HG03108 (cell line): ENCODE measurements around the gene AASDH.

Source experiments
- ATAC-seq: cut with Tn5 transposase; IDR thresholded peaks from one replicate; pipeline ENCODE4 v1.9.1; 2021; ENCODE audit warnings: moderate library complexity; ENCODE audit not compliant: unreplicated experiment

The AASDH gene

DNA sequence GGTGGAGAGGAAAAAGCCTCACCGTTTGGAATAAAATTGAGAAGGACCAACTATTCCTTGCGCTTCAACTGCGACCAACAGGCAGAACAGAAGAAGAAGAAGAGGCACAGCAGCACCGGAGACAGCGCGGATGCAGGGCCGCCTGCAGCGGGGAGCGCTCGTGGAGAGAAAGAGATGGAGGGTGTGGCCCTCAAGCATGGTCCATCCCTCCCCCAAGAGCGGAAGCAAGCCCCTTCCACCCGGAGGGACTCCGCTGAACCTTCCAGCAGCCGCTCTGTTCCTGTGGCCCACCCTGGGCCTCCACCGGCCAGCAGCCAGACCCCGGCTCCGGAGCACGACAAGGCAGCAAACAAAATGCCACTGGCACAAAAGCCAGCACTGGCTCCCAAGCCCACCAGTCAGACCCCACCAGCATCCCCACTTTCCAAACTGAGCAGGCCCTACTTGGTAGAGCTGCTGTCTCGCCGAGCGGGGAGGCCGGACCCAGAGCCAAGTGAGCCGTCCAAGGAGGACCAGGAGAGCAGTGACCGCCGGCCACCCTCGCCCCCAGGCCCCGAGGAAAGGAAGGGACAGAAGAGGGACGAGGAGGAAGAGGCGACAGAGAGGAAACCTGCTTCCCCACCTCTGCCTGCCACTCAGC is 71.2 kb downstream of the AASDH start:
- no peak for ATAC-seq

- ATAC-seq = no peak
Measured at GRCh38 chr4:56315543-56315942, 71.7 kb downstream of the AASDH start.

- ATAC-seq = no peak
Measured at GRCh38 chr4:56315041-56315440, 72.2 kb downstream of the AASDH start.

- no peak for ATAC-seq
Measured at GRCh38 chr4:56314207-56314915, 72.9 kb downstream of the AASDH start.

- ATAC-seq = no peak
Measured at GRCh38 chr4:56313132-56313531, 74.2 kb downstream of the AASDH start.

- no peak for ATAC-seq
Measured at GRCh38 chr4:56311299-56311975, 75.9 kb downstream of the AASDH start.

DNA sequence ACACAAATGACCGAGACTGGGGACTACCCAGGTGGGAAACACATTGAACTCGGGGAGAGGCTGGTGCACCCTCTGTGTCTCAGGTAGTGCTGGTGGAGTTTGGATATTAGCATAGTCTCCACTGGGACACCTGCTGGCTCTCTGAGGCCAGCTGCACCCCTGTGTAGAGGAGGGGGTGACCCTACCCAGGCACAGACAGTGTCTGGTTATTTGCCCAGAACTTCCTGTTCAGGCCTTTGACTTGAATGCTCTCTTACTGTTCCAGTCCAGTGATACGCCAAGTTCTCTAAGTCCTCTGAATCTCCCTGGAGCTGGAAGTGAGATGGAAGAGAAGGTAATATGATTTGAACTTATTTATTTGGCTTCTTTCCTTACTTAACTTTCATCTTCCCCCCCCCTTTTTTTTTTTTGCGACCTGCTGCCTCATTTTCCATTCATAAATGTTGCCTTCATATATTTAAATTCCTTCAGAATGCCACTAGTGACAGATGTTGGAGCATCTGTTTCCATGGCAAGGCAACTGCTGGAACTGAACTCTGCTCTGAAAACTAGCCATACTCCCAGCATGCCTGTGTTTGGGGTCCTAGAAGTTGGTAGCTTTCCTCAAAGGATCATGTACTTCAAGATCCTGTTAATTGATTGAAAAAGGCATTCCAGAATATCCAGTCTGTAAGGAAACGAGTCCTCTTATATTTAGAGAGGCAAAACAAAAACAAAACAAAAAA is 76.7 kb downstream of the AASDH start:
- ATAC-seq = no peak

GRCh38 chr4:56308384-56308783 is 78.9 kb downstream of the AASDH start:
- no peak for ATAC-seq

GRCh38 chr4:56307423-56307822 is 79.9 kb downstream of the AASDH start:
- ATAC-seq = no peak

- ATAC-seq = no peak
Measured at GRCh38 chr4:56305390-56305789, 81.9 kb downstream of the AASDH start.

GRCh38 chr4:56303921-56304320 is 83.4 kb downstream of the AASDH start:
- ATAC-seq = no peak

- ATAC-seq = no peak
Measured at GRCh38 chr4:56302760-56303159, 84.5 kb downstream of the AASDH start.

DNA sequence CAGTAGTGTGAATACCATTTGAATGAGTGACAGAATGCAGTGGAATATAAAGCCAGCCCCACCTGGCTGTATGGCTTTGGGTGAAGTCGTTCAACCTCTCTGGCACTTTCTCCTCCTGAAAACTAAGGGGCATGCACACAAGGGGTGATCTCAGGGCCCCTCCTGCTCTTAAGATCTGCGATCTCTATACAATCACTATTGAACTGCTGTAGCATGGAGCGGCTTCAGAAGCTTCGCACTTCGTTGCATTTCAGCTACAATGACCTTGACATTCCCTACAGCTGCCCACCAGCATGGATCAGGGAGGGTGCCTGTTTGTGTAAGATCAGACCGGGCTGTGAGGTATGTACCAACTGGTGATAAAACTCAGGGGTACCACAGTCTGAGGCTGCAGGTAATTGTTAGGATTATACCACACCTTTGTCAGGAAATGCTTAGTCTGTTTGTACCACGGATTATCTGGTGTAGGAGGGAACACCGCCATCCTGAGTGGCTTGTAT is 85.2 kb downstream of the AASDH start:
- ATAC-seq = no peak

DNA sequence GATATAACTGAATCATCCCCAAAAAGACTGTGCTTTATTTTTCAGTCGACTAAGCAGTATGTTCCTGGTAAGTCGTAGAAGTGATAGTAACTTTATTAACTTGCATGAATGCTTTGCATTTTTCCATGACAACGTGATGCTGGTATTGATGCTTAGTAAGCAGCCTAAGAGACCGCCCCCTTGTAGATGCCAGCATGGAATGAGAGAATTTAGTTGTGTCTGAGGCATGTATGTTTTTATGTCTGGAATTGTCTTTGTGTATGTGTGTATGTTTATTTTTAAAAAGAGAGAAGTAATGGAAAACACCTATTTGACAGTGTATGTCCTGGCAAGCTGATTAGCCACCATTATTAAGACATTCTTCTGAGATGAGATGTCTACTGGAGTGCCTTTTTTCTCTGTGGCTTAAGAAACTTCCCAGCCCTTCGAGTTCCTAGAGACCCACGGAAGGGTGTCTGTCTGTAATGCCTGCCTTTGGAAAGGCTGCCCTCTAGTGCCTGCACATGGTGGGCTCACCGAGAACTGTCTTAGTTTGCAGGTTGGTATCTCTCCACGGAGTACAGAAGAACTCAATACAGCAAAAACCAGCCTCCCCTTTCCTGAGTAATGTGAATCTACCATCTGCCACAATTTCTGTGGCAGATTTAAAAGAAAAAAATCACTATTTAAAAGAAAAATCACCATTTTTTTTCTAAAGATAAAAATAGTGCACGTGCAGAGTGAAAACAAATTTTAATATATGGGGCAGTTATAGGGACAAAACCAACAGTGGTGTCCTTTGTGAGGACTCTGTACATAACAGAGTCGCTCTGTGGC is 85.9 kb downstream of the AASDH start:
- peak; percentile 98 for ATAC-seq

DNA sequence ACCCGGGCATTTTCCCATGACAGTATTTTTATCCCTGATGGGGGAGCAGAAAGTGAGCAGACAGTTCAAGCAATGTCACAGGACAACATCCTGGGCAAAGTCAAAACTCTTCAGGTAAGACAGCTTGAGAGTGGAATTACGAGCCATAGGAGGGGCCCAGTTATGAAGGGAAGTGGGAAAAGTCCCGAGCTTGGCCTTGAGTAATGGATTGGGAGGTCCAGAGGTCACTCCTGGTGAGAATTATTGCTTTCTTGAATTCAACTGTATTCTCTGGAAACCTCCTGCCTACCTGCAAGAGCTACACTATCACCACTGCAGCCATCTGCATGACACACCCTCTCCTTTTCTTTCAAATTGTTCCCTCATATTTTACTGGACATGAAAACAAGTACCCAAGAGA is 89.1 kb downstream of the AASDH start:
- no peak for ATAC-seq

DNA sequence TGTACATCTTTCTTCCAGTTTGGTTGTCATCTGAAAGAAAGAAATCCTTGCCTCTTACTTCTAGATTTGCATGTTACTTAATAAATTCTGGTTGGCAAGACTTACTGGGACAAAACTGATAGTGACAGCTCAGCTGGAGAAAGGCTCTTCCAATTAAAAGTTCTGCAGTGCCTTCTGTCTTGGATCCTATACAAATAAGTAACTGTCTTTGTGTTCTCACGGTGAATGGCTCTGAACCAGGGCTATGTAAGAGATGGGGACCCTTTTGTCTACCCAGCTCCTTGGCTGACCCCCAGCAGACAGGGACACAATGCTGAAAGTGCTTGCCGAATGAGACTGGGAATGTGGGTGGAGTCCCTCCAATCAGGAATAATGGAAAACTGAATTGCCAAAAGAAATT is 89.5 kb downstream of the AASDH start:
- no peak for ATAC-seq

DNA sequence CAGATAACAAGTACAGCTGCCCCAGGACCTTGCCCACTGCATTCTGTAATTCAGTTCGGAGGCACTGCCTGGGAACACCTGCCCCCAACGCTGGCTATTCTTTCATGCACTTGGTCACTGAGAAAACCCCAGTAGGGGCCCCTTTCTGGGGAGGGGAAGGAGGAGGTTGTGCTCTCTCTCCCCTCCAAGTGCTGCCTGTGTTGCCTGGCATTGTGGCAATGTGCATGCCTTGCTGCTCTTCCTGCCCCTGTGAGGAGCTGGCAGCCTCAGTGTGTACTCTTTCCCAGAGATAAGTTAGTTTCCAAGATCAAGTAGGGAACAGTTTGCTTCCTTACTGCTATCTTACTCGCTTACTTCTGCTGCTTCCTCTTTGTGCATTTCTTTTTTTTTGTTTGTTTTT is 90.8 kb downstream of the AASDH start:
- ATAC-seq = no peak

DNA sequence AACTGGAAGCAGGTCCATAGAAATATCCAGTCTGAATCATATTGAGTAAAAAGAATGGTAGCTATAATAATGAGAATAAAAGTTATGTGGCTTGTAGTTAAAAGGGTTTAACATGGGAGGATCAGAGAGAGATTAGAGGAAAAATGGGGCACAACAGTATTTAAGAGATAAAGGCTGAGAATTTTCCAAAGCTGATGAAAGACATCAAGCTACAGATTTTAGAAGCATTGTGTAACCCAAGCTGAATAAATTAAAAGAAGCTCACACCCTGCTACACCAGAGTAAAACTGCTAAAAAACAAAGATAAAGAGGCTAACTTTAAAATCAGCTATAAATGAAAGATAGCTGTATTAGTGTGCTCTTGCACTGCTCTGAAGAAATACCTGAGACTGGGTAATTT is 94.2 kb downstream of the AASDH start:
- ATAC-seq = no peak

DNA sequence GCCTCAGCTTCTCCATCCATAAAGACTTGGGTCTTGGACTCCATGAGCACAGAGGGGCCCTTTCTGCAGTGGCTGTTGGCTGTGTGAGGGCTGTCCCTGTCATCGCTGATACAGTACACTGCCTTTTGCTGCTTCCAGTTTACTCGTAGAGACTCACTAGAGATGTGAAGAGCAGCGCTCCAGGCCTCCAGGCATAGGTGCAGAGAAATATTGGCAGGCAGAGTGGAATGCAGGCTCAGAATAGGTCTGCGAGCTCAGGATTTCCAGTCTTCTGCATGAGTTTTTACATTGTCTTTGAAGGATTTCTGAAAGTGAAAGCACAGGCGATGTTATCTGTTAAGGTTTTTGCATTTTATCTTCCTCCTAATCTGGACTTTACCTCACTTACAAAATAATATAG is 97.4 kb downstream of the AASDH start:
- ATAC-seq = no peak

- ATAC-seq = no peak
Measured at GRCh38 chr4:56288663-56289062, 98.6 kb downstream of the AASDH start.
